NT2/D1 (cell line): Measurements from ENCODE around the gene ZNF91.
"Not testable (repeated sequence)": the region's sequence is repeated elsewhere in the genome, so short reads cannot be mapped to it uniquely, and the experiment has no call there.

Experiments
- DNase-seq: peaks from one replicate; pipeline ENCODE4 v3.0.0-alpha.2; 2011; ENCODE audit warnings: low read depth, low spot score
- H3K27me3 ChIP-seq: 2 replicates; pipeline ENCODE4 v1.6.0; 2011; ENCODE audit warnings: mild to moderate bottlenecking; ENCODE audit not compliant: insufficient read length, insufficient read depth
- H3K36me3 ChIP-seq: 2 replicates; pipeline ENCODE4 v1.6.1; 2011; ENCODE audit warnings: mild to moderate bottlenecking, low read length, mixed read lengths; ENCODE audit not compliant: insufficient read depth, insufficient read length
- H3K4me1 ChIP-seq: 2 replicates; pipeline ENCODE4 v1.5.1; 2011; ENCODE audit not compliant: insufficient read depth, insufficient read length
- H3K4me3 ChIP-seq: 2 replicates; pipeline ENCODE4 v1.5.1; 2011; ENCODE audit warnings: low read depth; ENCODE audit not compliant: insufficient read length
- H3K9ac ChIP-seq: 2 replicates; pipeline ENCODE4 v1.6.0; 2011; ENCODE audit warnings: low read depth; ENCODE audit not compliant: insufficient read length
- H3K9me3 ChIP-seq: 2 replicates; pipeline ENCODE4 v1.5.1; 2011; ENCODE audit warnings: mild to moderate bottlenecking, low read length; ENCODE audit not compliant: insufficient read depth
- SUZ12 ChIP-seq: IDR thresholded peaks from 2 replicates; pipeline ENCODE4 v1.6.1; 2011; ENCODE audit not compliant: insufficient read length, insufficient read depth; ENCODE audit errors: extremely low read depth
- YY1 ChIP-seq: IDR thresholded peaks from 2 replicates; pipeline ENCODE4 v1.6.1; 2011; ENCODE audit not compliant: insufficient read length, insufficient read depth
- ZNF274 ChIP-seq: IDR thresholded peaks from 2 replicates; pipeline ENCODE4 v1.6.1; 2011; ENCODE audit warnings: mild to moderate bottlenecking, low read depth, low read length

Gene ZNF91

DNA sequence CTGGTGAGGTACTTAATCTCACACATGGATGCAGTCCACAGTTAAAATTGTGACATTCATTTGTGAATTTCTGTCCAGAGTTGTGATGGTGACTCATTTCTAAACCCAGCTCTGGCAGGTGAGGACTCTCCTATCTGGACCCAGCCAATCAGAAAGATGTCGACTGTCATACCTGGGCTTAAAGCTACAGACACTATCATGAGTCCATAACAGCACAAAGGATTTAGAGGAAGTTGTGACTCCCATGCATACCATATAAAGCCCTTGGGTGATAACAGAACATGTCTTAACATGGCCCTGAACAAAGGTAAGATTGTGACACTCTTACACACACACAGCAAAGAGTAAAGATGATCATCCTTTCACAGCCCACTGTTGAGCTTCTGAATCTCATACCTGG, 85.3 kb downstream of the ZNF91 start:
- H3K9ac ChIP-seq: no peak overlapping the region
- H3K27me3 ChIP-seq: no peaks in the 10 kb centered on the region
- no peak overlapping the region for H3K4me3 ChIP-seq
- DNase-seq: no peak
- no peaks in the 10 kb centered on the region for H3K36me3 ChIP-seq
- H3K4me1 ChIP-seq: no peaks in the 10 kb centered on the region
- H3K9me3 ChIP-seq: no peaks in the 10 kb centered on the region
- TF ChIP-seq SUZ12 (no peak), YY1 (no peak), ZNF274 (no peak)

DNA sequence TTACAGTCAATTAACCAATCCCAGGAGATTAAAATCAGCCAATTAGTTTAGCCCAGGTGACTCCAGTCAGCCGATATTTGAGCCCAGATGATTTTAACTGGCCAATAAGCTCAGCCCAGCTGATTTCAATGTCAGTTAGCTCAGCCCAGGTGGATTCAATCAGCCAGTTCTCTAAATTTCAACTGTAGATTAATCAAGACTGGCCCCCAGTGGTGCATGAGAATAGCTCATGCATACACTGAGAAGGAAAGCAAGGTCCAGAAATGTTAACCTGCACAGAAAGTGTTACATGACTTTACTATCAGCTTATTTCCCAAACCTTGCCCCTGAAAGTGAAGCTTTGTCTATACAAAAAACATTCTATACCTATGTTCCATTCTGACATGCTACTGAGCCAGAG, 89.7 kb downstream of the ZNF91 start:
- no peaks in the 10 kb centered on the region for H3K36me3 ChIP-seq
- H3K4me1 ChIP-seq: no peaks in the 10 kb centered on the region
- DNase-seq: no peak
- H3K9me3 ChIP-seq: no peaks in the 10 kb centered on the region
- TF ChIP-seq SUZ12 (no peak), YY1 (no peak), ZNF274 (no peak)
- H3K4me3 ChIP-seq: no peak overlapping the region
- no peak overlapping the region for H3K9ac ChIP-seq
- no peaks in the 10 kb centered on the region for H3K27me3 ChIP-seq

DNA sequence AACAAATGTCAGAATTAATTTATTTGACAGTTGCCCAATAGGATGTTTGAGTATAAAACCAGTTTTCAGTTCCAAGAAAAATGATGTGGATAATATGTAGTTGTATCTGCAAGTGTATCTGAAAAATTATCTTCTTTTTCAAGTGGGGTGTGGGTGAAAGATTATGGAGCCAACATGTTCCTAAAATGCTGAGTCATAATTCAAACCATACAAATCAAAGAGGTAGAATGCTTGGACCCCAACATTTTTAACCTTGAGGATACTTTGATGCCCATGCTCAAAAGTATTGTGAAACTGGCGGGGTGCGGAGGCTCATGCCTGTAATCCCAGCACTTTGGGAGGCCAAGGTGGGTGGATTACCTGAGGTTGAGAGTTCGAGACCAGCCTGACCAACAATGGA, 91.0 kb downstream of the ZNF91 start:
- no peak for DNase-seq
- Histone ChIP-seq H3K9ac (no peak overlapping the region), H3K9me3 (0 out of 2 replicates have a peak, but pooled peaks cover 7% of the 10 kb centered on the region), H3K36me3 (no peaks in the 10 kb centered on the region), H3K27me3 (no peaks in the 10 kb centered on the region), H3K4me3 (no peak overlapping the region), H3K4me1 (no peaks in the 10 kb centered on the region)
- TF ChIP-seq YY1 (no peak), ZNF274 (no peak), SUZ12 (no peak)

DNA sequence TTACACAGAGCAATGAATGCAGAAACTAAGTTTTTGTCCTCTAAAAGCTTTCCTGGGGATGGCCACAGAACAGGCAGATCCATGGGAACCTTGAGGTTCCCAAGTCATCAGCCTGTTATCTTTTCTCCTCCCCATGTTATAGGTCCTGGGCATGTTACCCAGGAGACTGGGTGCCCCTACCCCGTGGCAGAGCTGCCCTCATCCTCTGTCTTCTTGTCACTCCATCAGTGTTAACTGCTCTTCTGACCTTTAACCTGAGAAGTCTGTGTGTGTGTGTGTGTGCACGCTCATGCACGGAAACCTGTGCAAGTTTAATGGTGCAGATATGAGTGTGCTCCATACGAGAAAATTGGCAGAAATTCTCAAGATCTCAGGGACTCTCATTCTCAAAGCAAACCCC, 101.1 kb downstream of the ZNF91 start:
- Histone ChIP-seq H3K4me3 (no peak overlapping the region), H3K4me1 (no peaks in the 10 kb centered on the region), H3K27me3 (no peaks in the 10 kb centered on the region), H3K9ac (no peak overlapping the region), H3K36me3 (no peaks in the 10 kb centered on the region), H3K9me3 (0 out of 2 replicates have a peak, but pooled peaks cover 4% of the 10 kb centered on the region)
- TF ChIP-seq YY1 (no peak), SUZ12 (no peak), ZNF274 (no peak)
- DNase-seq: no peak

DNA sequence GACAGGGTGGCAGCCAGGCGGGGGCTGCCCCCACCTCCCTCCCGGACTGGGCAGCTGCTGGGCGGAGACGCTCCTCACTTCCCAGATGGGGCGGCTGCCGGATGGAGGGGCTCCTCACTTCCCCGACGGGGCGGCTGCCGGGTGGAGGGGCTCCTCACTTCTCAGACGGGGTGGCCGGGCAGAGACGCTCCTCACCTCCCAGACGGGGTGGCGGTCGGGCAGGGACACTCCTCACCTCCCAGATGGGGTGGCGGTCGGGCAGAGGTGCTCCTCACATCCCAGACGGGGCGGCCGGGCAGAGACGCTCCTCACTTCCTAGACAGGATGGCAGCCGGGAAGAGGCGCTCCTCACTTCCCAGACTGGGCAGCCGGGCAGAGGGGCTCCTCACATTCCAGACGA, 105.3 kb downstream of the ZNF91 start:
- DNase-seq, H3K4me1 ChIP-seq, H3K9ac ChIP-seq, H3K4me3 ChIP-seq, H3K36me3 ChIP-seq, H3K27me3 ChIP-seq: not testable (repeated sequence)
- H3K9me3 ChIP-seq: peaks cover 25% of the 10 kb centered on the region
